ENCODE data around the gene ARMC12. TPM values are rescaled to one million over a fixed set of nuclear protein-coding genes. Genes with fewer than 3 reads are reported as not detected.

The ARMC12 gene
- total and polyA plus RNA-seq, 10 of the 15 experiments (the other 5 are each of a cell fraction or from before 2014, with no cell fraction given) = 0.10 to 1.6 (median 0.62) TPM

DNA sequence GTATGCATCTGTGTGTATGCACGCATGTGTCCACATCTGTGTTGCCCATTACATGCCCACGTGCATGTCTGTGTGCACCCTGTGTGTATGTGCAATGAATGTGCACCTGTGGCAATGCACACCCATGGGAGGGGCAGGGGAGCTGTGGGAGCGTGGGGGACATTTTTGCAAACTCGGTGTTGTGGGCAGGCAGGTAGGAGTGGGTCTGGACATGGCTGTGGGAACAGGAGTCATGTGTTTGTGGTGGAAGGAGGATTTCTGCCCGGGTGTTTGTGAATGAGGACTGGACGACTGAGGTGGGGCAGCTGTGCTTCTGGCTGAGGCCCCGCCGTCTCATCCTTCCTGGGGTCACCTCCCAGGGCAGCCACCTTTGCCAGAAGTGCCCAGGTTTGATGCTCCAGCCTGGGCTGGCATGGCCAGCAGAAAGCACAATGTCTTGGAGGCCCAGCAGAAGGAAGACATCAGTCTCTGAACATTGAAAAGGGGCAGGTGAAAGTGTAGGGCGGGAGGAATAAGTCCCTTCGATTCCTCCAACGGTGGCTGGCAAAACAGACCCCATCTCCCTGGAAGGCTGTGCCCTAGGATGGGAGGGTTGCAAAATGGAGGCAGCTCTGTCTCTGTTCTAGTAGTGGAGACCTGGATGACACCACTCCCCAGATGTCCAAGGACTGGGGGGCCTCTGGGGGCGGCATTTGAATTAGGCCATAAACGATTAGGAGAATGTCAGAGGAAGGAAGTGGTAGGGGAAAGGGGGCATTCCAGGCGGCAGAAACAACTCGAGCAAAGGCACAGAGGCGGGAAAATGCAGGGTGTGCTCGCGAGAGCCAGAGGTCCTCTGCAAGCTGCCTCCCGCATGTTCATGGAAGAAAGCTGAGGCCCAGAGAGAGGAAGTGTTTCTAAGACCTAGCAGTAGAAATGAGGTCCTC, 19.1 kb upstream of the ARMC12 start (continued):
- TF ChIP-seq, protein P1, sequence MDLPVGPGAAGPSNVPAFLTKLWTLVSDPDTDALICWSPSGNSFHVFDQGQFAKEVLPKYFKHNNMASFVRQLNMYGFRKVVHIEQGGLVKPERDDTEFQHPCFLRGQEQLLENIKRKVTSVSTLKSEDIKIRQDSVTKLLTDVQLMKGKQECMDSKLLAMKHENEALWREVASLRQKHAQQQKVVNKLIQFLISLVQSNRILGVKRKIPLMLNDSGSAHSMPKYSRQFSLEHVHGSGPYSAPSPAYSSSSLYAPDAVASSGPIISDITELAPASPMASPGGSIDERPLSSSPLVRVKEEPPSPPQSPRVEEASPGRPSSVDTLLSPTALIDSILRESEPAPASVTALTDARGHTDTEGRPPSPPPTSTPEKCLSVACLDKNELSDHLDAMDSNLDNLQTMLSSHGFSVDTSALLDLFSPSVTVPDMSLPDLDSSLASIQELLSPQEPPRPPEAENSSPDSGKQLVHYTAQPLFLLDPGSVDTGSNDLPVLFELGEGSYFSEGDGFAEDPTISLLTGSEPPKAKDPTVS (IDR thresholded peaks at IDR 0.05; ENCODE audit: low read depth, low read length) = no peak
- TF ChIP-seq, protein P2, sequence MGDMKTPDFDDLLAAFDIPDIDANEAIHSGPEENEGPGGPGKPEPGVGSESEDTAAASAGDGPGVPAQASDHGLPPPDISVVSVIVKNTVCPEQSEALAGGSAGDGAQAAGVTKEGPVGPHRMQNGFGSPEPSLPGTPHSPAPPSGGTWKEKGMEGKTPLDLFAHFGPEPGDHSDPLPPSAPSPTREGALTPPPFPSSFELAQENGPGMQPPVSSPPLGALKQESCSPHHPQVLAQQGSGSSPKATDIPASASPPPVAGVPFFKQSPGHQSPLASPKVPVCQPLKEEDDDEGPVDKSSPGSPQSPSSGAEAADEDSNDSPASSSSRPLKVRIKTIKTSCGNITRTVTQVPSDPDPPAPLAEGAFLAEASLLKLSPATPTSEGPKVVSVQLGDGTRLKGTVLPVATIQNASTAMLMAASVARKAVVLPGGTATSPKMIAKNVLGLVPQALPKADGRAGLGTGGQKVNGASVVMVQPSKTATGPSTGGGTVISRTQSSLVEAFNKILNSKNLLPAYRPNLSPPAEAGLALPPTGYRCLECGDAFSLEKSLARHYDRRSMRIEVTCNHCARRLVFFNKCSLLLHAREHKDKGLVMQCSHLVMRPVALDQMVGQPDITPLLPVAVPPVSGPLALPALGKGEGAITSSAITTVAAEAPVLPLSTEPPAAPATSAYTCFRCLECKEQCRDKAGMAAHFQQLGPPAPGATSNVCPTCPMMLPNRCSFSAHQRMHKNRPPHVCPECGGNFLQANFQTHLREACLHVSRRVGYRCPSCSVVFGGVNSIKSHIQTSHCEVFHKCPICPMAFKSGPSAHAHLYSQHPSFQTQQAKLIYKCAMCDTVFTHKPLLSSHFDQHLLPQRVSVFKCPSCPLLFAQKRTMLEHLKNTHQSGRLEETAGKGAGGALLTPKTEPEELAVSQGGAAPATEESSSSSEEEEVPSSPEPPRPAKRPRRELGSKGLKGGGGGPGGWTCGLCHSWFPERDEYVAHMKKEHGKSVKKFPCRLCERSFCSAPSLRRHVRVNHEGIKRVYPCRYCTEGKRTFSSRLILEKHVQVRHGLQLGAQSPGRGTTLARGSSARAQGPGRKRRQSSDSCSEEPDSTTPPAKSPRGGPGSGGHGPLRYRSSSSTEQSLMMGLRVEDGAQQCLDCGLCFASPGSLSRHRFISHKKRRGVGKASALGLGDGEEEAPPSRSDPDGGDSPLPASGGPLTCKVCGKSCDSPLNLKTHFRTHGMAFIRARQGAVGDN (IDR thresholded peaks at IDR 0.05) = peak; percentile 60; the same call in 1 of the 2 replicates

DNA sequence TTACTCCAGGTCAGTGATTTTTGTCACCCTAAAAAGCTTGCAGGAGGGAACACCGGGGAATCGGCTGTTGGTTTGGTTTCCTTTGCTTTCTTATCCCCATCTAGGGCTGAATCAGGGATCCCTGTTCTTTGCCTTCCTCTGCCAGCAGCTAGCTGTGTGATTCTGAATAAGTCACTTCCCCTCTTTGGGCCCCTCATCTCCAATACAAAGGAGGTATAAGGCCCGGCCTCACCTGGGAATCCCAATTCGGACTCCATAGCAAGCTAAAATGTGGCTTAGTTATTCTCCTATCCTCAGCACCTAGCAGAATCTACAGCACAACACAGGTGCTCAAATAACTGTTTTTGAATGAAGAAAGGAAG, 18.5 kb upstream of the ARMC12 start:
- in situ Hi-C loops (cut with MboI) (no loop called here), intact Hi-C loops (cut with micrococcal nuclease; ENCODE audit: unreplicated experiment) (no loop called here)
- Histone ChIP-seq H2AFZ (ENCODE audit: control insufficient read depth, low read depth, low read length) (peak overlapping the region; percentile 64), H3K79me2 (ENCODE audit: control insufficient read depth, insufficient read depth, low read length) (no peaks in the 10 kb centered on the region), H3K4me2 (ENCODE audit: control insufficient read depth, insufficient read depth) (peak overlapping the region; percentile 53), H3K36me3 (ENCODE audit: control insufficient read depth in 2 of 2, insufficient read depth in 2 of 2, low read length in 1 of 2) (no peaks in the 10 kb centered on the region), H3K9me3 (replicated peaks; ENCODE audit: control insufficient read depth, insufficient read depth, low read length) (no peaks in the 10 kb centered on the region; the same call in 2 of the 3 replicates), H3K4me1 (ENCODE audit: control insufficient read depth, insufficient read depth, low read length) (peaks cover 47% of the 10 kb centered on the region), H4K20me1 (ENCODE audit: control insufficient read depth, insufficient read depth) (no peaks in the 10 kb centered on the region), H3K4me3 (no peak overlapping the region), H3K27me3 (replicated peaks in 1 of 2; ENCODE audit: control insufficient read depth in 2 of 2, insufficient read depth in 2 of 2, low read length in 1 of 2) (no peaks in the 10 kb centered on the region), H3K9ac (ENCODE audit: control insufficient read depth, insufficient read depth, low read length) (peak overlapping the region; percentile 2; the same call in 1 of the 2 replicates), H3K27ac (ENCODE audit: control insufficient read depth, insufficient read depth) (peak overlapping the region; percentile 76)
- POLR2A ChIA-PET = interaction anchor here (0.5 to 2.7 kb wide), 8 partner anchors 8 to 44 kb away, joined by 3 to 13 read pairs (median 4); partner anchors contain the start of gene ARMC12
- RAD21 ChIA-PET (ENCODE audit: unreplicated experiment) = interaction anchor here (1.0 to 4.7 kb wide), 5 partner anchors 9 to 56 kb away, joined by 3 to 36 read pairs (median 8); no protein-coding TSS in a partner anchor
- FAIRE-seq = no peak
- no TSS peak for BruUV-seq (replicated peaks)
- CTCF ChIA-PET = interaction anchor here (0.7 to 1.9 kb wide), 7 partner anchors 10 to 196 kb away, joined by 3 to 9 read pairs (median 4); no protein-coding TSS in a partner anchor
- no peak for ATAC-seq
- WGBS (ENCODE audit: insufficient coverage, insufficient replicate concordance, low lambda C conversion rate, missing lambda C conversion rate) = 88% methylated on average over 4 of the region's 4 CpGs
- TF ChIP-seq SUPT20H (IDR thresholded peaks at IDR 0.05; ENCODE audit: borderline replicate concordance, control insufficient read depth, low read depth, low read length) = no peak
- no peak for TF ChIP-seq NFYA (IDR thresholded peaks at IDR 0.05; ENCODE audit: borderline replicate concordance, low read depth, low read length)
- TF ChIP-seq YBX1 (IDR thresholded peaks at IDR 0.05) = no peak
- peak; percentile 50; the same call in 1 of the 2 replicates for TF ChIP-seq SPI1 (IDR thresholded peaks at IDR 0.05; ENCODE audit: borderline replicate concordance, insufficient read depth, low read depth, low read length)
- no peak for DNase-seq (ENCODE audit: low read depth, low spot score)
- SMC1A ChIA-PET (ENCODE audit: uncharacterized antibody, unreplicated experiment) = interaction anchor here (0.6 to 3.6 kb wide), 11 partner anchors 11 to 273 kb away, joined by 3 to 24 read pairs (median 4); partner anchors contain the start of gene ARMC12

All from GM12878 (cell line).